GM21360 (cell line): ENCODE data around the gene GLT6D1.
"Not testable (repeated sequence)": the region's sequence is repeated elsewhere in the genome, so short reads cannot be mapped to it uniquely, and the experiment has no call there.

ENCODE experiments used
- ATAC-seq: cut with Tn5 transposase; IDR thresholded peaks from one replicate; pipeline ENCODE4 v1.9.1; 2021; ENCODE audit warnings: mild to moderate bottlenecking, moderate library complexity; ENCODE audit not compliant: unreplicated experiment

GLT6D1 gene

DNA sequence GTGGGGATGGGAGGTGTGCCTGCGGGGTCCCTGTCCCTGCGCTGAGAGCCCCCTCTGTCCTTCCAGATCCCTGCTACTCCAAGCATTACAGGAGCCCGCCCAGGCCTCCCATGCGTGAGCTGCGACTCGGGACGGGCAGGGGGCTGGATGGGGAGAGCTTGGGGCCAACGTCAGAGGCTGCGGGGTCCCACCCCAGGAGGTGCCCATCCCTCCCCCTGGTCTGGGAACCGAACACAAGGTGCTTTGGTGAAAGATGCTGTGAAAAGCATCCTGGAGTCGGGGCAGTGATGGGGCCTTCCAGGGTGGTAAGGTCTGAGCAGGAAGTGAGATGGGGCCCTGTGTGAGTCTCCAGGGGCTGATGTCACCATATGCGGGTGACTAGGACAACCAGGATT is 26.5 kb upstream of the GLT6D1 start:
- no peak for ATAC-seq

DNA sequence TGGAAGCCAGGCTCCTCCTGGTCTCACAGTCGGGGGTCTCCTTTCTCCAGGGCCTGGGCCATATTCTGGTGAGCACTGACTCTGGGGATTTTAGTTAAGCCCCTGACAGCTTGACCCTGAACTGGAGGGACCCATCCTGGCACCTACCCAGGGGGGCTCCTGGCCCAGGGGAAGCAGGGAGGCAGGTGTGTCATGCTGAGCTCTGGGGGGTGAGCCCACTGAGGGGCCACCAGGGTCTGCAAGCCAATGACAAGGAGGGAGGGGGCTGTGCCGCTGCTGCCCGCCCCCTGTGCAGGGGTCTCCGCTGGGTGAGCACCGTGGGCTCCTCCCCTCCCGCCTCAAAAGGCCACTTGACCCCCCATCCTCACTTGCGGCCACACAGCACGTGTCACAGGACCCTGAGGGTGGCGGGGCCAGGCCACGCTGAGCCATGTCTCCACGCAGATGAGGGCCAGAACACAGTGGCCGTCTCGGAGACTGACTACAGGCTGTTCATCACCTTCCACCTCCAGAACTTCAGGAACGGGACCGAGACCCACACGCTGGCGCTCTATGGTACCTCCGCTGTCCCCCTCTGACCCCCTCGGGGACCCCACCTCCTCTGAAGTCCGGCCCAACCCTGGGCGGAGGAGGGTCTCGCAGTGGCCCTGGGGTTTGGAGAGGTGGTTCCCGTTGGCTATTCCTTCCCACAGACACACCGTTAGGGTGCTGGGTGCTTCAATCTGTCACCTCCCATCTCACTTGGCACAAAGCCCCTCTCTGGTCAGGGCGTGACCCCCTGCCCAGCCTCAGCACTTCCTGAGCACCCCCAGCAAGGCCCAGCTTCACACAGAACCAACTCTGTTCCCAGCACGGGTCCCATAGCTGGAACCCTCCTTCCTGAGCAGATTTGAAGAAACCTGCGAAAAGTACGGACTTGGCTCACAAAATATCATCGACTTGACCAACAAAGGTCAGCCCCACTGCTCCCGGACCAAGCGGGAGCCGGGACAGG is 25.8 kb upstream of the GLT6D1 start:
- ATAC-seq: no peak

- no peak for ATAC-seq
Measured at GRCh38 chr9:135664266-135664665, 24.9 kb upstream of the GLT6D1 start.

- no peak for ATAC-seq
Measured at GRCh38 chr9:135663857-135664256, 24.5 kb upstream of the GLT6D1 start.

DNA sequence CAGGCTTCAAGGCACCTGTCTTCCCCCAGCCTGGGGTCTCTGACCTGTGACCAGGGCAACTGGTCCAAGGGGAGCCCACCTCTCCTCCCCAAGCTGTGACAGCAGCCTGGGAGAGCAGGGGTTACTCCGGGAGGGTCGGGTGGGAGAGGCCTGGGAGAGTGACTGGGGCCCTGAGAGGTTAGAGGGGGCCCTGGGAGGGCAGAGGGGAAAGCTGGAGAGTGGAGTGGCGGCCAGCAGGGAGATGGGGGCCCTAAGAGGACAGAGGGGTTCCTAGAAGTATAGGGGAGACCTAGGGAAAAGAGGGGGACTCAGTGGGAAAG is 24.1 kb upstream of the GLT6D1 start:
- no peak for ATAC-seq

DNA sequence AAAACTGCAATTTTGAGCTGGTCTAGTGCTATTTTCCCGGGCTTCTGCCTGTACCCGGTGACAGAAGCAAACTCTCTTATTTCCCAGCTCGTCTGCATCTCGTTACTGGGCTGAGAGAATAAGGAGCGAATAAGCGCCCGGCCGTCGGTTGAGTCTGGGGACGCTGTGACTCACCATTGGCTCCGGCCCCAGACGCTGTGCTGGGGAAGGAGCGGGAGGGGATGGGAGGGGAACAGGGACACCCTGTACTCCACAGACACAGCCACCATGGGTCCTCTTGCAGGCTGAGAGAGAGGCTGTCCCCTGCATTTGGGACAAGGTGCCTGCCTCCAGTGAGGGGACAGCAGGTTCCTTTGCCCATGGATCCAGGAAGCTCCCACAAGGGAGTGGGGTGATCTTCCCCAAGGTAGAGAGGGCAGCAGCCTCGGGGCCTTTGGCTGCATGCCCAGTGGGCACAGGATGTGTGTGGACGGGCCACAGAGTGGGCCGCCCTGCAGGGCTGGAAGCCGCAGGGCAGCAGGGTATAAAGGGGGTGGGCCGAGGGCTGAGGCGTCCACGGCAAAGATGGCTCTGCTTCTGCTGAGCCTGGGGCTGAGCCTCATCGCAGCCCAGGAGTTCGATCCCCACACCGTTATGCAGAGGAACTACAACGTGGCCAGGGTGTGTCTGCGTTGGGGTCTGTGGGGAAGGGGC is 23.6 kb upstream of the GLT6D1 start, which contains the start of gene LCN9:
TSS of gene LCN9 (plus strand) at position 552 of the 693 bp plus-strand sequence. CDS start at position 565, 13 bp downstream.
- no peak for ATAC-seq

DNA sequence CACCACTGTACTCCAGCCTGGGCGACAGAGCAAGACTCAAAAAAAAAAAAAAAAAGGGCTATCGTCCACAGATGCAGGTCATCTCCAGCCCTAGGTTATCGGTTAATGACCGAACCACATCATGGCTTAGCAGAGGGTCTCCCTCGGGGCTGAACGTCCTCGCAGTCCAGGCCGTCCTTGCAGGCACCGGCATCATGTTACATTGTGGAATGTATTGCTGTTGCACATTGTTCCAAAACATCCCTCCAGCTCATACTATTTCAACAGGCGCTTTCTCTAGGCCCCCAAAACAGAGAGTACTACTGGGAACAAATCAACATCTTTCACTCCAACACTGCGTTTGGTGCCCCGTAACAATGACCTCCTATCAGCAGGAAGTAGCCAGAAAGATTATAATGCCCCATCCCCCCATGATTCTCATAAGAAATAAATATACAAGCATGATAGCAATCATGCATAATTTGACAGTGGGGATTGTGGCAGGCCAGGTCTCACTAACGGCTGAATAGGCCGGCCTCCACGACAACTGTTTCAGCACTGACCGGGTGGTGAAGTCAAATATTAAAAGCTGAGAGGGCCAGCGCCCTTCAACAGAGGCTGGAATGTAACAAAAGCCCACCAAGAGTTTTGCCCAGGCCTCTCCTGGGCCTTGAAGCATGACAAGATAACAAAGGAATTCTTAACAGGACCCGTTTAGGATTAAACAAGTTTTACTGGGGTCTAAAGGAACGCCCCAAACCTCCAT is 22.6 kb upstream of the GLT6D1 start:
- ATAC-seq: no peak

GRCh38 chr9:135660407-135660806 is 21.1 kb upstream of the GLT6D1 start:
- ATAC-seq: no peak

DNA sequence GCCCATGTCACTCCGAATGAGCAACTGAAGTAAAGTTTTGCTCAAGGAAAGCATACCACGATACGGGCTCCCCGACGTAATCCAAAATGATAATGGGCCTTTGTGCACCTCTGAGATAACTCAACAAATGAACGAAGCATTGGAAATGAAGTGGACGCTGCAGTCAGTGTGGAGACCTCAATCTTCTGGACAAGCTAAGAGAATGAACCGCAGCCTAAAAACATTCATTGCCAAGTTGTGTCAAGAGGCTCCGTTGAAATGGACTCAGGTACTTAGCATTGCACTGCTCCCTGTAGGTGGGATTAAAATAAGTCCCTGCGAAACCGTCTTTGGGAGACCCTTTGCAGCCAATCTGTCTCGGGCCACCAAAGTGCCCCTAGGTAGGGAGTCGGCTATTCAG is 19.9 kb upstream of the GLT6D1 start:
- ATAC-seq: no peak

- no peak for ATAC-seq
Measured at GRCh38 chr9:135657416-135657815, 18.1 kb upstream of the GLT6D1 start.

DNA sequence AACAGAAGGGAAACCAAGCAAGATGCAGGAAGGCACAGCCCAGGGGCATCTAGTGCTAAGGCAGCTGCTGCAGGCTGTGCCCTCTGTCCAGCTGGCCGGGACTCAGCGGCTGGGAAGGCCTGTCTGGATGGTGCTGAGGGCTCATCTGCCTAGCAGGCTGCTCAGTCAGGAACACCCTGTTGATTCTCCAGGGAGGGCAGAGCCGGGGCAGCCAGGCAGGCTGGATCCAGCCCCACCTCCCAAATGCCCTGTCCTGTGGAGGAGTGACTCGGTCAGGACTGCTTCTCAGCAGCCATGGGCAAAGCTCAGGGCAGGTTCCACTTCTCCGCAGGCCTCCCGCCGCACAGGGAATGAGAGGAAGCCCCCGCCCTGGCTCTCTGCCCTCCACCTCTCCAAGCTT is 16.0 kb upstream of the GLT6D1 start:
- ATAC-seq: no peak

- ATAC-seq: no peak
Measured at GRCh38 chr9:135650408-135650807, 11.1 kb upstream of the GLT6D1 start.

GRCh38 chr9:135649508-135649907 is 10.2 kb upstream of the GLT6D1 start:
- no peak for ATAC-seq

DNA sequence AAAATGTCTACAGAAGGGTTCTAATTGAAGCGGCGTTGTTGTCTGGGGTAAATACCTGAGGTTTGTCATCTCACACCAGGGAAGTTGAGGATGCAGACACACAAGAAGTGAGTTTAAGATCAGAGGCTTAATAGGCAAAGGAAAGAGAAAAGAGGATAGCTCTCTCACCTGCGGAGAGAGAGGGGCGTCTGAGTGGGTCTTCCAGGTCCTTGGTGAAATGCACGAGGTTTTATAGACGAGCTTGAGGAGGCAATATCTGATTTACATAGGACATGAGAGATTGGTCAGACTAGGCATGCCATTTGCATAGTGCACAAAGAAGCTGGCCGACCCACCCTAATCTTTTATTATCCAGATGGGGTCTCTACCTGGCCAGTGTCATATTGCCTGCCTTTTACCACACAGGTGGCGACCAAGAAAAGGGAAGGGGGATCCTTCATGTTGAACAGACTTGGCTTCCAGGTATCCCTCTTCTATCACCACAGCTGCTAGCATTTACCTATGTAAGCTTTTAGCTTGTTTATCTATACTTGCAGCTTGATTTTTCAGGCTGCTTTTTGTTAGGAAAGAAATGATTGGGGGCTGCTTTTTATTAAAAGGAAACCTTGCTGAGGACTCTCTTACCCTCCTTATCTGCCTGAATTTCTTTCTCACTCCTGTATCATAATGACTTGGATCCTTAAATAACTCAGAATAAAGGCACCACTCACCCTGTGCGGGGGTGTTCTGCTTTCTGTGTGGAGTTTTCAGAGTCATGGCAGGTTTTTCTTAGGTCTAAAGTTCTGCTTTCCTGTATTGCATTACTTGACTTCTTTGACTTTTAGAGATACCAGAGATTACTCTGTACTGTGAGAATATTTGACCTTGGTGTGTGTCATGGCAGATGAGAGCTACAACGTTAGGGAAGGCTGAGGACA is 9.4 kb upstream of the GLT6D1 start:
- ATAC-seq: no peak

GRCh38 chr9:135647884-135648283 is 8.5 kb upstream of the GLT6D1 start:
- no peak for ATAC-seq

GRCh38 chr9:135644631-135645218 is 5.4 kb upstream of the GLT6D1 start:
- ATAC-seq: no peak

GRCh38 chr9:135641745-135642144 is 2.4 kb upstream of the GLT6D1 start:
- no peak for ATAC-seq

- no peak for ATAC-seq
Measured at GRCh38 chr9:135641047-135641446, 1.7 kb upstream of the GLT6D1 start.

DNA sequence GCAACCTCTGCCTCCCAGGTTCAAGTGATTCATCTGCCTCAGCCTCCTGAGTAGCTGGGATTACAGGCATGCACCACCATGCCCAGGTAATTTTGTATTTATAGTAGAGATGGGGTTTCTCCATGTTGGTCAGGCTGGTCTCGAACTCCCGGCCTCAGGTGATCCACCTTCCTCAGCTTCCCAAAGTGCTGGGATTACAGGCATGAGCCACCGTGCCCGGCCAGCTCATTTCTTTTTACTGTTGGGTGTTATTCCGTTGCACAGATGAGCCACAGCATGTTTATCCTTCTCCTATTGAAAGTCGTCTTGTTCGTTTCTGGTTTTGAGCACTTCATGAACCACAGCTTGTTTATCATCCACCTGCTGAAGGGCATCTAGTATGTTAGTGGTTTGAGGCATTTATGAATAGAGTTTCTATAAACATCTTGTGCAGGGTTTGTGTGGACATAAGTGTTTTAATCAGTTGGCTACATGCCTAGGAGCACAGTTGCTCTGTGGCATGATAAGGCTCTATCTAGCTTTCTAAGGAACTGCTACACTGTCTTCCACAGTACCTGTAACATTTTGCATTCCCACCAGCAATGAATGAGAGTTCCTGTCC is 2.3 kb downstream of the GLT6D1 start:
- not testable (repeated sequence) for ATAC-seq

- no peak for ATAC-seq
Measured at GRCh38 chr9:135632841-135633240, 6.5 kb downstream of the GLT6D1 start.
